GM19240 (cell line): Measurements from ENCODE around the gene CCDC106.

ENCODE experiments used
- DNase-seq: peaks from one replicate; pipeline ENCODE4 v3.0.0; 2011; ENCODE audit warnings: low spot score; ENCODE audit not compliant: insufficient read length

Gene CCDC106

DNA sequence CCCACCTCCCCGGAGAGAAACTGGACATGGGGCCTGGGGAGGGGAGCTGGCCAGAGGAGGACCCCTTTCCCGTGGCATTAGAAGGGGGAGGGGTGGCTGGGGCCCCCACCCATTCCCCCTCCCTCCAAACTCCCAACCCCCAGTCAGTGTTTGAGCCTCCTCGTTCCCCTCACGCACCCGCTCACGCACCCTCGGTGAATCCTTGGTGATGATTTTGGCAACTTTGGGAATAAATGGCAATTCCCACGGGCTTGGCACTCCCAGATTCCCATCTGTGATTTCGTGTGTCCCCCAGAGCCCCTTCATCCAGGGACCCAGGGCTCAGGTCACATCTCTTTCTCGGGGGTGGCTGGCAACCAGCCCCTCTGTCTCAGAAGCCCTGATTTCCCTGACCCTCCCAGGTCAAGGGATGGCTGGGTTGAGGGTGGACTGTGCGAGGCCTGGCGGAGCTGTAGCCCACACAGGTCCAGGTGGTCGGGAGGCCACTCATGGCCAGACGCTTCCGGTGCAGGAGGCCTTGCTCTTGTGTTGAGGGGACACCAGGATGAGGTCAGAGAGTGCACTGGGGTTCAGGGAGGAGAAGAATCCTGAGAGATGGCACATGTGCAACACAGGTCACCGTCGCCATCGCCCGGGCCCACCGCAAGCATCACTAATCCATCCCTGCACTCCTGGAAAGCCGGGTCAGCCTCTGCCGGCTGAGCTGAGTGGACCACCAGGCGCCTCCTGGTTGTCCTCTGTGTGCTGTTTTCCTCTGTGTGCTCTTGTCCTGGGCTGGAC is 47.7 kb downstream of the CCDC106 start:
- no peak for DNase-seq

DNA sequence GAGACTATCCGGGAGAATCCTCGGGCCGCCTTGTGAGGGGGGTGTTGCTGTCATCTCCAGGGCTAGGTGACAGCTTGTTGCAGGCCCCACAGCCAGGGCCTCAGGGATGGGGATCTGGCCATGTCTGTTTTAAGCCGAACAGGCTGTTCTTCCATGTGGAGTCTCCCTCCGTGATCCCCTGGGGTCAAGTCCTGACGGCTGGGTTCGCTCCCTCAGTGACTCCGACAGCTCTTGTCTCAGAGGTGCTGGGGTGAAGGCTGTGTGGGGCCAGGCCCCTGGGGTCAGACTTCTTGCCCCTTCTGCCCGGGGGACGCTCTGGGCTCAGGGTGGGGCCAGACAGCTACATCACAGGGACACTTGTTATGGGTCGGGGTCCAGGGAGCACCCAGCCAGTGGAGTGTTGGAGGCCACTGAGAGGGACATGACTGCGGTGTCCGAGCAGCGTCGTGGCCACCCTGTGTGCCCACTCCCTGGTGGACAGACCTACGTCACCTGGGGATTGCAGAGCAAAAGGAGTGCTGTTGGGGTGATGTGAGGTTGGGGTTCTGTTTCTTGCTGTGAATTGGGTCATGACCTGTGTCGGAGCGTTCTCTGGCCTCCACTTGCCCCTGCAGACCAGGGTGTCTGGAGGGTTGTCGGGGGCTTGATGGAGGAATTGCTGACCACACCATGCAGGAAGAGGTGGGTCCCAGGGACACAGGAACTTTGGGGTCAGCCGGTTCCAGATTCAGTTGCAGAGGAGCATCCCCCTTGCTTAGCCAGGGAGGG is 48.5 kb downstream of the CCDC106 start:
- no peak for DNase-seq

DNA sequence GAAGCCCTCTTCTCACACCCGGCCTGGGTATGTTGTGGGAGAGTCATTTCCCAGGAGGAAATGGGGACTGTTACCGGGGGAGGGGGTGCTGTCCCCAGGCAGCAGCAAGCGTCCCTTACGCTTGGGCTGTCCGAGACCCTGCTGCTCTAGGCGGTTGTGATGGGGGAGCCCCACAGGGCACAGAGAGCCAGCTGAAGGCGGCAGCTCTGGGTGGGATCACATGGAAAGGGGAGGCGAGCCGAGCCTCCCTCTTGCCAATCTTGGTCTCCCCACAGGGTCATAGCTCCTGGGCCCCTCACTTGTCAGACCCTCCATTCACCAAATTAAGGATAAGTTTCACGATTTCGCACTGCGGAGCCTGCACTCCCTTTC is 49.0 kb downstream of the CCDC106 start:
- no peak for DNase-seq

DNA sequence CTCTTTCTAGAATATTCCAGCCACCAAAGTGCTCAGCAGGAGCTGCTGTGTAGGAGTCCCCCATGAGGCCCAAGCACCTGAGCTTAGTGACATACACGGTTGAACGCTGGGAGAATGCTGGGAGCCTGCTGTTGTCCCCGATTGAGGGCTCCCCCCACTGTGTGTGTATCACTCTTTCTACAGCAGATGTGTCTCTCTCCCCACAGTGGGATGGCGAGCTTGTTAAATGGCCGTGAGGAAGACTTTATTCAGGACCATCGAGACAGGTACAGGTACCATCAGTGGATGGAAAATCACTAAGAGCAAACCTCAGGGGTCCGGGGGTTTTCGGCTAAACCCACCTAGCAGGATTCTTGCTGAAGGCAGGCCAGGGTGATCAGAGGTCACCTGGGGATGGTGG is 49.7 kb downstream of the CCDC106 start:
- DNase-seq, result no peak

DNA sequence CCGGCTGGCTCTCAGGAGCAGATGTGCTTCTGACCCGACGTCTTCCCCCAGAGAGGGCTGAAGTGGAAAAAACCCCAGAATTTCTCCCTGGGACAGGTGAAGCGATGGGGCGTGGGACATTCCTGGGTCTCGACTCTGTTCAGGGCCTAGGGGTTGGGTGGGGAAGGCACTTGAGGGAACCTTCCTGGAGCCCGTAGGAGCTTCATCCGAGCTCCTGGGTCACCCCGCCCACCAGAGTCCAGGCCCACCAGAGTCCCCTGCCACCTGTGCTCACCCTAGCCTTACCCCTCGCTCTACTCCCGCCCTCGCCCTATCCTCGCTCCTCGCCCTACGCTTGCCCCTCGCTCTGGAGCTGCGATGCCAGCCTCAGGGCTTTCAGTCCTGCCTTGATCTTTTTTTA is 50.2 kb downstream of the CCDC106 start:
- DNase-seq, result no peak

DNA sequence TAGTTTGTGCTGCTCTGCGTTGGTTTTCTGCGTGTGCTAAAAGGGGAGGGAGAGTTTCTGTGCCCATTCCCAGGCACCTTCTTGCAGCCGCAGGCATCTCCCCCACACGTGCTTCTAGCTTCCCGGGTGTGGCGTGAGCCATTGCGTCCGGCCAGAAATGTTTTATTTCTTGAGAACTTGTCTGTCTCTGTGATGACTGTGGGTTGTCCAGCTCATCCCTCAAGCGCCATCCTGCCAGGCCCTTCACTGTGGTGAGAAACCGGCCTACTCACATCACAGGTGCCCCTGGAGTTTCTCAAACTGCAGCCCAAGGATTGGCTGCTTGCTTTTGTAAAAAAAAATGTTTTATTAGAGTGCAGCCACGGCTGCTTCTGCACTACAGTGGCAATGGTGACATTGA is 51.2 kb downstream of the CCDC106 start:
- no peak for DNase-seq

DNA sequence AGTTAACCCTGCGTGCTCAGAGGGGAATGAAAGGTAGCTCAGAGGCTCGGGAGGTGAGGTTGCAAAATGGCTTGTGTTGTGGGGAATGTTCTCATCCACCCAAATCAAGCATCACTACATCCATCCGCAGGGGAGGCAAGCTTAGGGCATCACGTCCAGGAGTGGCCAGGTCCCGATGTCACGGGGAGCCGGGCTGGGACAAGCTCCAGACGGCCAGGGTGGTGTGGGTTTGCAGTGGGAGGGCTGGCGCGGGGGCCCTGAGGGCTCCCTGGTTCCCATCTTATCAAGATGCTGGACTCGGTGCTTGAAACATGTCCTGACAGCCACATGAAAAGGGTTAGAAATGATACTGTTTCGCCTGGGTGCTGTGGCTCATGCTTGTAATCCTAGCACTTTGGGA is 52.8 kb downstream of the CCDC106 start:
- no peak for DNase-seq

DNA sequence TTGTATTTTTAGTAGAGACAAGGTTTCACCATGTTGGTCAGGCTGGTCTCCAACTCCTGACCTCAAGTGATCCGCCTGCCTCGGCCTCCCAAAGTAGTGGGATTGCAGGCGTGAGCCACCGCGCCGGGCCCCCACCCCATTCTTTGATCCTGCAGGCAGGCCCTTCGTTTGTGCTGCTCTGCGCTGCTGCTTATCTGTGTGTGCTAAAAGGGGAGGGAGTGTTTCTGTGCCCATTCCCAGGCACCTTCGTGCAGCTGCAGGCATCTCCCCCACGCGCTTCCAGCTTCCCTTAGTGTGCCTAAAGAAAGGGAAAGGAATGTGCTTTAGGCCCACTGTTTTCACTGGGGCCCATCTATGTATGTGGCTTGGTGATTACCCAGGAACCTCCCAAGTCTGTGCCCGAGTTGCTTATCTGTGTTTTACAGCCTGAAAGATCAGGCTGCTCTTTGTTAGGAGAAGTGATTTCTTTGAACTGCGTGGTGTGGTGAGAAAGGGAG is 54.2 kb downstream of the CCDC106 start:
- DNase-seq, result no peak
